CD4-positive, alpha-beta T cell (primary cell): Measurements from ENCODE around the gene LPXN. TPM values are rescaled to one million over a fixed set of nuclear protein-coding genes. Genes with fewer than 3 reads are reported as not detected.

Source experiments
- ATAC-seq: fragments of 200-7000 bp; cut with Tn5 transposase; one replicate; pipeline ENCODE4 v1.10.0; 2022; ENCODE audit warnings: mild to moderate bottlenecking; ENCODE audit not compliant: poor library complexity
- CTCF ChIA-PET: fragments of 350-600 bp; sonication (Branson Sonifier 250); formaldehyde crosslinking; loops from one replicate; lab custom pipeline; 2021; ENCODE audit warnings: antibody characterized with exemption, inconsistent platforms; lab: Charles Lee
- POLR2A ChIA-PET: fragments of 350-600 bp; sonication (Branson Sonifier 250); formaldehyde crosslinking; loops from one replicate; lab custom pipeline; 2021; ENCODE audit warnings: antibody characterized with exemption, inconsistent platforms; lab: Charles Lee
- DNase-seq, 14 experiments: peaks; one replicate each; pipeline ENCODE4 v3.0.0-alpha.2; 2013 to 2020; ENCODE audit warnings: mixed read lengths in 2 of 14
- H3K27ac ChIP-seq, 2 donors: one replicate each; pipeline versions ENCODE4 v1.5.1 to v1.7.0; 2013; ENCODE audit warnings: low read length in 2 of 2, low read depth in 1 of 2, mild to moderate bottlenecking in 1 of 2
- H3K27me3 ChIP-seq, 2 experiments: 1 replicate in 1 of 2; 2 replicates in 1 of 2; pipeline versions ENCODE4 v1.6.1 to v1.7.0; 2013; ENCODE audit warnings: low read length in 2 of 2, control low read depth in 1 of 2, mild to moderate bottlenecking in 1 of 2, moderate library complexity in 1 of 2; ENCODE audit not compliant: insufficient read depth in 2 of 2, control insufficient read depth in 1 of 2
- H3K36me3 ChIP-seq: one replicate; pipeline ENCODE4 v1.6.1; 2013; ENCODE audit warnings: low read length, control low read depth; ENCODE audit not compliant: insufficient read depth
- H3K4me1 ChIP-seq: one replicate; pipeline ENCODE4 v1.6.1; 2013; ENCODE audit warnings: low read length, control low read depth; ENCODE audit not compliant: insufficient read depth
- H3K4me3 ChIP-seq: one replicate; pipeline ENCODE4 v1.5.1; 2013; ENCODE audit warnings: mild to moderate bottlenecking, low read length, moderate library complexity
- H3K9me3 ChIP-seq, 2 experiments: 1 replicate in 1 of 2; 2 replicates in 1 of 2; pipeline versions ENCODE4 v1.6.1 to v1.7.0; 2013; ENCODE audit warnings: low read length in 2 of 2, mild to moderate bottlenecking in 2 of 2, control low read depth in 1 of 2, moderate library complexity in 1 of 2; ENCODE audit not compliant: control insufficient read depth in 1 of 2, insufficient read depth in 1 of 2
- H3K27ac Mint-ChIP-seq: one replicate; pipeline ENCODE4 v1.8.0; 2020; ENCODE audit warnings: mixed read lengths
- H3K27me3 Mint-ChIP-seq: one replicate; pipeline ENCODE4 v1.8.0; 2021; ENCODE audit warnings: mixed read lengths
- H3K36me3 Mint-ChIP-seq: one replicate; pipeline ENCODE4 v1.8.0; 2021; ENCODE audit warnings: low read depth, mixed read lengths
- H3K4me1 Mint-ChIP-seq: one replicate; pipeline ENCODE4 v1.8.0; 2021; ENCODE audit warnings: low read depth, mixed read lengths
- H3K4me3 Mint-ChIP-seq: one replicate; pipeline ENCODE4 v1.8.0; 2020; ENCODE audit warnings: mild to moderate bottlenecking, mixed read lengths
- H3K9me3 Mint-ChIP-seq: one replicate; pipeline ENCODE4 v1.8.0; 2020; ENCODE audit warnings: mixed read lengths
- intact Hi-C, 2 experiments: fragments of 100-400 bp; cut with DNase I in 1 of 2; cut with micrococcal nuclease in 1 of 2; formaldehyde crosslinking; loops; one replicate each; pipeline versions ENCODE4 v1.15.1 to v1.9.0; 2023 to 2025; cut with DNase I, micrococcal nuclease
- total RNA-seq, 174 experiments: library from RNA in 2 of 174; stranded (reverse) in 2 of 174; gene quantifications; one replicate each; pipeline ENCODE4 v1.2.3 and lab custom pipeline; 2021 to 2026
- TF ChIP-seq, protein P1 (sequence below): fragments of 200-600 bp; IDR thresholded peaks from one replicate; pipeline ENCODE4 v1.8.0; 2022; ENCODE audit warnings: antibody characterized with exemption, mild to moderate bottlenecking

Gene LPXN
- total RNA-seq, 2 experiments from 2014 or later, result 35.5 to 36.3 TPM

- TF ChIP-seq, protein P1, sequence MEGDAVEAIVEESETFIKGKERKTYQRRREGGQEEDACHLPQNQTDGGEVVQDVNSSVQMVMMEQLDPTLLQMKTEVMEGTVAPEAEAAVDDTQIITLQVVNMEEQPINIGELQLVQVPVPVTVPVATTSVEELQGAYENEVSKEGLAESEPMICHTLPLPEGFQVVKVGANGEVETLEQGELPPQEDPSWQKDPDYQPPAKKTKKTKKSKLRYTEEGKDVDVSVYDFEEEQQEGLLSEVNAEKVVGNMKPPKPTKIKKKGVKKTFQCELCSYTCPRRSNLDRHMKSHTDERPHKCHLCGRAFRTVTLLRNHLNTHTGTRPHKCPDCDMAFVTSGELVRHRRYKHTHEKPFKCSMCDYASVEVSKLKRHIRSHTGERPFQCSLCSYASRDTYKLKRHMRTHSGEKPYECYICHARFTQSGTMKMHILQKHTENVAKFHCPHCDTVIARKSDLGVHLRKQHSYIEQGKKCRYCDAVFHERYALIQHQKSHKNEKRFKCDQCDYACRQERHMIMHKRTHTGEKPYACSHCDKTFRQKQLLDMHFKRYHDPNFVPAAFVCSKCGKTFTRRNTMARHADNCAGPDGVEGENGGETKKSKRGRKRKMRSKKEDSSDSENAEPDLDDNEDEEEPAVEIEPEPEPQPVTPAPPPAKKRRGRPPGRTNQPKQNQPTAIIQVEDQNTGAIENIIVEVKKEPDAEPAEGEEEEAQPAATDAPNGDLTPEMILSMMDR, result no peak
- Mint-ChIP-seq H3K27me3 (no peaks in the 10 kb centered on the region), H3K9me3 (no peaks in the 10 kb centered on the region), H3K27ac (peak overlapping the region; percentile 78), H3K4me1 (peaks cover 95% of the 10 kb centered on the region), H3K4me3 (peak overlapping the region; percentile 35), H3K36me3 (peaks cover 47% of the 10 kb centered on the region)
- H3K27ac ChIP-seq, result no peak overlapping the region
- peak; percentile 36 for ATAC-seq
- no peaks in the 10 kb centered on the region for H3K27me3 ChIP-seq
- H3K9me3 ChIP-seq, result no peaks in the 10 kb centered on the region
- intact Hi-C loops, result no loop called here
- POLR2A ChIA-PET, result interaction anchor here (0.8 to 1.6 kb wide), 2 partner anchors 9 to 19 kb away, joined by 3 to 7 read pairs; partner anchors contain the start of gene ZFP91
- no peak for DNase-seq
- CTCF ChIA-PET, result interaction anchor here (1.1 to 1.6 kb wide), 2 partner anchors 30 to 73 kb away, joined by 3 to 4 read pairs; no protein-coding TSS in a partner anchor
- no peak overlapping the region for H3K4me3 ChIP-seq
- peaks cover 8% of the 10 kb centered on the region for H3K4me1 ChIP-seq
- peaks cover 11% of the 10 kb centered on the region for H3K36me3 ChIP-seq
Measured at GRCh38 chr11:58597486-58598144, 22.0 kb upstream of the LPXN start.

DNA sequence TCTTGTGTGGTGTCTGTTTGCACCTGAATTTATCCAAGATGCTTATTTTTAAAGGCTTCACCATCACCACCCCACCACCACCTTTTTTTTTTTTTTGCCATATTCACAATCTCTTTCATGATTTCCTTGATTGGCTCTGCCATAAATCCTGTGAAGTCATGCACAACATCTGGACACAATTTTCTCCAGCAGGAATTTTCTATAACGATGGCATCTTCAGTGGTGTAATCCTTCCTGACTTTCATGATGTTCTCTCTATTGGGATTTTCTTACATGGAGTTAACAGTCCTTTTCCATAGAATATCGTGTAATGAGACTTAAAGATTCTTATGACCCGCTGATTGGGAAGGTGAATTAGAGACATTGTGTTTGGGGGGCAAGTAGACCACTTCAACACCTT, 21.0 kb upstream of the LPXN start:
- no peak for ATAC-seq
- no peaks in the 10 kb centered on the region for H3K27me3 Mint-ChIP-seq
- H3K27ac ChIP-seq, result peak overlapping the region in 1 of 2 donors; percentile 32
- peaks cover 44% of the 10 kb centered on the region for H3K36me3 Mint-ChIP-seq
- H3K27ac Mint-ChIP-seq, result peak overlapping the region; percentile 78
- H3K36me3 ChIP-seq, result peaks cover 16% of the 10 kb centered on the region
- no peak for DNase-seq
- H3K9me3 Mint-ChIP-seq, result no peaks in the 10 kb centered on the region
- TF ChIP-seq, protein P1, result no peak
- intact Hi-C loops, result no loop called here
- CTCF ChIA-PET, result interaction anchor here (1.6 kb wide), 1 partner anchor 29 kb away, joined by 4 read pairs; no protein-coding TSS in a partner anchor
- H3K9me3 ChIP-seq, result no peaks in the 10 kb centered on the region
- peaks cover 14% of the 10 kb centered on the region for H3K4me1 ChIP-seq
- no peak overlapping the region for H3K4me3 ChIP-seq
- no peak overlapping the region for H3K4me3 Mint-ChIP-seq
- H3K4me1 Mint-ChIP-seq, result peaks cover 92% of the 10 kb centered on the region
- no peaks in the 10 kb centered on the region for H3K27me3 ChIP-seq
- POLR2A ChIA-PET, result interaction anchor here (0.8 to 1.6 kb wide), 2 partner anchors 8 to 18 kb away, joined by 3 to 7 read pairs; partner anchors contain the start of gene ZFP91

GRCh38 chr11:58594826-58595225, 19.2 kb upstream of the LPXN start:
- intact Hi-C loops, result no loop called here
- H3K27ac Mint-ChIP-seq, result peak overlapping the region; percentile 78

More at GRCh38 chr11:58594826-58595225, 19.2 kb upstream of the LPXN start:
- ATAC-seq, result no peak
- POLR2A ChIA-PET, result no interaction called here
- Histone ChIP-seq H3K4me3 (no peak overlapping the region), H3K36me3 (peaks cover 19% of the 10 kb centered on the region), H3K9me3 (no peaks in the 10 kb centered on the region), H3K4me1 (peaks cover 14% of the 10 kb centered on the region), H3K27me3 (no peaks in the 10 kb centered on the region), H3K27ac (no peak overlapping the region)
- peaks cover 43% of the 10 kb centered on the region for H3K36me3 Mint-ChIP-seq
- no peaks in the 10 kb centered on the region for H3K27me3 Mint-ChIP-seq
- no peak overlapping the region for H3K4me3 Mint-ChIP-seq
- TF ChIP-seq, protein P1, result no peak
- no peak for DNase-seq
- CTCF ChIA-PET, result interaction anchor here (0.6 kb wide), 1 partner anchor 16 kb away, joined by 3 read pairs; the partner anchor contains the start of gene ZFP91
- no peaks in the 10 kb centered on the region for H3K9me3 Mint-ChIP-seq
- H3K4me1 Mint-ChIP-seq, result peaks cover 90% of the 10 kb centered on the region
